GM18502 (cell line): ENCODE measurements around the gene PAN2.
"Not testable (repeated sequence)": the region's sequence is repeated elsewhere in the genome, so short reads cannot be mapped to it uniquely, and the experiment has no call there.

ENCODE experiments used
- ATAC-seq: cut with Tn5 transposase; IDR thresholded peaks from one replicate; pipeline ENCODE4 v1.9.1; 2021; ENCODE audit warnings: mild to moderate bottlenecking; ENCODE audit not compliant: unreplicated experiment, poor library complexity

PAN2 gene

GRCh38 chr12:56308714-56309113 lies 25.1 kb downstream of the PAN2 start:
- ATAC-seq: no peak

- no peak for ATAC-seq
These were observed 26.4 kb downstream of the PAN2 start for GRCh38 chr12:56307221-56307965.

- ATAC-seq: no peak
These were observed 28.8 kb downstream of the PAN2 start for GRCh38 chr12:56304872-56305590.

- no peak for ATAC-seq
These were observed 29.5 kb downstream of the PAN2 start for GRCh38 chr12:56304276-56304675.

DNA sequence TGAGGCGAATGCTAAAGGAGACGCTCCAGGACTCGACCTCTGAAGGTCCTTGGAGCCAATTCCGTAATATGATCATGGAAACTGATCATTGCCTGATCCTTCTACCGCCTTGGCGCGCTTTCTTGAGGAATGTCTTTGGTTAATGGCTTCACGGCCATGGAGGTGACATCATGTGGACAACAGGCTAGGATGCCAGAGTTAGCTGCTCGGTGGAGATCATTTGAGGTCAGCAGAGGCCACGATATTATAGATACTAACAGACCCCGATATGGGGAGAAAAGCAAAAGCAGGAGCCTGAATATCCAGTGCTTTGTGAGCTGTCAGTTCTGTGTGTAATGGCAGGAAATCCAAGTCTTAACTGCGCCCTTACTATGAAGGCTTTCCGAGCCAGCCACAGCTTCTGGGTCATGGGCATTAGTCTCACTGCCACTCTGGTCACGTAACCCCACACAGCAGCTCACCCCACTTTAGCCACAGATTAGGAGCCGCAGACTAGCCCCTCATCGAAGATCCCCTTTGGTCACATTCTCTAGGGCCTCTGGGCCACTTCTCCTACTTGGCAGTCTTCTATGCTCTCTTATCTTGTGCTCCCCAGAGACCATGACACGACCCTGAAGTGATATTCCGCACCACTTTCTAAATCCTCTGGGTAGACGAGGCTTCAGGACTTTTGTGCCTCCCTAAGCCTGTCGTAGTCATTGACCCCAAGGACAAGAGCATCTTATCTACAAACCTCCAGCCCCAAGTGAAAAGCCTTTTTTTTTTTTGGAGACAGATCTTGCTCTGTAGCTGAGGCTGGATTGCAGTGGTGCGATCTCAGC lies 32.9 kb downstream of the PAN2 start:
- ATAC-seq: no peak

- ATAC-seq: peak; percentile 92
These were observed 33.8 kb downstream of the PAN2 start, which contains the start of gene CS for GRCh38 chr12:56299853-56300643. Gene CS (minus strand): TSS chr12:56300330. CDS start chr12:56300201, 129 bp downstream.

- ATAC-seq: peak; percentile 10
These were observed 34.4 kb downstream of the PAN2 start for GRCh38 chr12:56299308-56299852.

- ATAC-seq: no peak
These were observed 35.0 kb downstream of the PAN2 start for GRCh38 chr12:56298828-56299227.

DNA sequence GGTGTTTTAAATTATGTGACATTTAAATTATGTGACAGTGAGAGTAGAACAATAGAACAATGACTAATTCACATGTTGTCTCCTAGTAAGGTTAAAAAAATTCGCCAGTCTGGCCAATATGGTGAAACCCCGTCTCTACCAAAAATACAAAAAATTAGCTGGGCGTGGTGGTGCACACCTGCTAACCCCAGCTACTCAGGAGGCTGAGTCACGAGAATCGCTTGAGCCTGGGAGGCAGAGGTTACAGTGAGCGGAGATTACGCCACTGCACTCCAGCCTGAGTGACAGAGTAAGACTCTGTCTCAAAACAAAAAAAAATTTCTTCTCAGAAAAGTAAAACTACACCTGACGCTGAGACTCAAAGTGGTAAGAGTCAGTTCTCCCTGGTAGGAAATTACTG lies 36.4 kb downstream of the PAN2 start:
- no peak for ATAC-seq

GRCh38 chr12:56296295-56296694 lies 37.5 kb downstream of the PAN2 start:
- no peak for ATAC-seq

GRCh38 chr12:56293795-56294194 lies 40.0 kb downstream of the PAN2 start:
- no peak for ATAC-seq

DNA sequence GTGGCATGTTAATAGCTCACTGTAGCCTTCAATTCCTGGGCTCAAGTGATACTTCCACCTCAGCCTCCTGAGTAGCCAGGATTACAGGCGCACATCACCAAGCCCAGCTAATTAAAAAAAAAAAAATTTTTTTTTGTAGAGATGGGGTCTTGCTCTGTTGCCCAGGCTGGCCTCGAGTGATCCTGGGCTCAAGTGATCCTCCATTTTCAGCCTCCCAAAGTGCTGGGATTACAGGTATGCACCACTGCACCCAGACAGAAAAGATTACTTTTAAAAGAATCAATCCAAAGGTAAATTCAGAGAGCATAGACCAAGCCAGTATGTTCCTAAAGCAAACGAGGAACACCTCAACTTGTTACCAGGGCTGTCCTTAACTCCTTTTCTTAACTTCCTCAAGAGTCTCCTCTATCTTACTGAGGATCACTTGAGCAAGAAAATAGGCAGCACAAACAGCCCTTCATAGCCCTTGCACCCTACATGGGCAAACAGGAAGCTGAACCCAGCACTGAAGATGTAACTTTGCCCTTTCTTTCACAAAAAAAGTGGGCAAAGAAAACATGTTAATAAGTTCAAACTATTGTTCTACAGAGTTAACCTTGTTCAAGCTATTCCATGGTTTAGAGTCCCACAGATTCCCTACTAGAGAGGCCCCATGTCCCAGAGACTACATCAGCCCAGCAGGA lies 45.0 kb downstream of the PAN2 start:
- ATAC-seq: no peak

DNA sequence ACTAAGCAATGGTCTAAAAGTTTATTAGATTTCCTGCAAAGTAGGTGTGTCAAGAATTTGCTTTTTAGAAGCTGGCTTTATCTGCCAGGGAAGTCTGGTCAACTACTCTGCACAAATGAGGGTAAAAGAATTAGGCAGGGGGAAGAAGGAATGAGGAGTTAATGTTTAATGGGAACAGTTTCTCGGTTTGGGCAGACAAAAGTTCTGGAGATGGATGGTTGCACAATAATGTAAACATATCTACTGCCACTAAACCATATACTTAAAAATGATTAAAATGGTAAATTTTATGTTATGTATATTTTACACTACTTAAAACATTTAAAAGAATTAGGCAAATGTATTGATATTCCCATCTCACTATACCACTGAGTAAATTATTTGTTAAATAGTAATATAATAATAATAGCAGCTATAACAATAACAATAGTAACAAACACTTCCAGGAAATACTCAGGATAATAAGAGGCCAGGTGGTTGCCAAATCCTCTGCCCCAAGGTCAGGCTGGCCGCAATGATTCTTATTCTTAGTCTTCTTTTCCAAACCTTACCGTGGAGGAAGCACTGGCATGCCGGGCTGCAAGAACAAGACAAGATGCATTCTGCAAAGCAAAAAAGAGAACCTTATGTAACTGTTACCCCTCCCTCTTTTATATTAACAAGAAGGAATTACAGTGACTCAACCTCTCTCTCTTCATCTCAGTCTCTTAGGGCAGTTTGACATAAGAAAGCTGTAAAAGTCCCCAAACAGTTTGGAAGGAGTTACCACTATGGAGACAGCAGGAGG lies 47.6 kb downstream of the PAN2 start:
- ATAC-seq: no peak

- ATAC-seq: not testable (repeated sequence)
These were observed 49.5 kb downstream of the PAN2 start for GRCh38 chr12:56284263-56284662.

- no peak for ATAC-seq
These were observed 51.2 kb downstream of the PAN2 start for GRCh38 chr12:56282579-56282978.

DNA sequence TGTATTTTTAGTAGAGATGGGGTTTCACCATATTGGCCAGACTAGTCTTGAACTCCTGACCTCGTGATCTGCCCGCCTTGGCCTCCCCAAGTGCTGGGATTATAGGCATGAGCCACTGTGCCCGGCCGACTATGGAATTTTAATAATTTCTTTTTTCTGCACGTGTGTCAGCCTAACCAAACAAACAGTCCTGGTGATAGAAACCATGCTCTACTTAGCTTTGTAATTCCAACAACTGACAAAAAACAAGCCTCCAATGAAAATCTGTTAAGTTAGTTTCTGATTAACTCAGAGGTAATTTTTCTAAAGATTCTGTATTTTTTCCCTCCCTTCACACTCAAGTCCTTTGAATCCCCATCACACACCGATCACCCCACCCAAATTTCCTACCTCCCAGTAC lies 51.8 kb downstream of the PAN2 start:
- no peak for ATAC-seq

DNA sequence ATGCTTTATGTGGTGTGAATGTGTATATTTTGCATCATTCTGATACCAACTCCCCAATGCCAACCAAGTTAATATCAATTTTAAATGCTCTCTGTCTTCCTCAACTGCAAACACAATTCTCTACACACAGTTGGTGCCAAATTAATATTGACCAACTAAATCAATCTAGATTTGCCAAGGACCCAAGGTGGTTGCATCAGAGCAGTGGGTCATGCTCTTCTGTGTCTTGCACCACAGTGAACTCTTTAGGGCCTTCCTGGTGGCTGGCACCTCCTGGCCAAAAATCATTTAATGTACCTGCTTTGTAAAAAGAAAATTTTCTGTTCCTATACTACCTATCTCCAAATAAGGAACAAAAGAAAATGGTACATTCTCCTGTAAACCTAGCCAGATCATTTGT lies 53.0 kb downstream of the PAN2 start:
- ATAC-seq: no peak

- no peak for ATAC-seq
These were observed 54.9 kb downstream of the PAN2 start for GRCh38 chr12:56278905-56279304.

- no peak for ATAC-seq
These were observed 59.5 kb downstream of the PAN2 start for GRCh38 chr12:56274299-56274698.
